ENCODE measurements around the gene PRPF40B.
"Not testable (repeated sequence)": the region's sequence is repeated elsewhere in the genome, so short reads cannot be mapped to it uniquely, and the experiment has no call there.

Gene PRPF40B

GRCh38 chr12:49609059-49609874 lies 14.1 kb upstream of the PRPF40B start:
- TF ChIP-seq, protein P1, sequence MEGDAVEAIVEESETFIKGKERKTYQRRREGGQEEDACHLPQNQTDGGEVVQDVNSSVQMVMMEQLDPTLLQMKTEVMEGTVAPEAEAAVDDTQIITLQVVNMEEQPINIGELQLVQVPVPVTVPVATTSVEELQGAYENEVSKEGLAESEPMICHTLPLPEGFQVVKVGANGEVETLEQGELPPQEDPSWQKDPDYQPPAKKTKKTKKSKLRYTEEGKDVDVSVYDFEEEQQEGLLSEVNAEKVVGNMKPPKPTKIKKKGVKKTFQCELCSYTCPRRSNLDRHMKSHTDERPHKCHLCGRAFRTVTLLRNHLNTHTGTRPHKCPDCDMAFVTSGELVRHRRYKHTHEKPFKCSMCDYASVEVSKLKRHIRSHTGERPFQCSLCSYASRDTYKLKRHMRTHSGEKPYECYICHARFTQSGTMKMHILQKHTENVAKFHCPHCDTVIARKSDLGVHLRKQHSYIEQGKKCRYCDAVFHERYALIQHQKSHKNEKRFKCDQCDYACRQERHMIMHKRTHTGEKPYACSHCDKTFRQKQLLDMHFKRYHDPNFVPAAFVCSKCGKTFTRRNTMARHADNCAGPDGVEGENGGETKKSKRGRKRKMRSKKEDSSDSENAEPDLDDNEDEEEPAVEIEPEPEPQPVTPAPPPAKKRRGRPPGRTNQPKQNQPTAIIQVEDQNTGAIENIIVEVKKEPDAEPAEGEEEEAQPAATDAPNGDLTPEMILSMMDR (IDR thresholded peaks at IDR 0.05; ENCODE audit: low read depth, low read length) = no peak
- Histone ChIP-seq H3K27ac (no peak overlapping the region), H3K27me3 (ENCODE audit: insufficient read depth, low read depth, severe bottlenecking) (no peaks in the 10 kb centered on the region), H3K4me3 (ENCODE audit: low read depth, low read length) (no peak overlapping the region), H3K9me3 (ENCODE audit: severe bottlenecking) (peaks cover 4% of the 10 kb centered on the region), H3K36me3 (no peaks in the 10 kb centered on the region)
- no peak for DNase-seq

- Histone ChIP-seq H3K27ac (no peak overlapping the region), H3K36me3 (no peaks in the 10 kb centered on the region), H3K9me3 (ENCODE audit: severe bottlenecking) (peaks cover 4% of the 10 kb centered on the region), H3K4me3 (ENCODE audit: low read depth, low read length) (no peak overlapping the region), H3K27me3 (ENCODE audit: insufficient read depth, low read depth, severe bottlenecking) (no peaks in the 10 kb centered on the region)
- DNase-seq = no peak
- TF ChIP-seq, protein P1 (IDR thresholded peaks at IDR 0.05; ENCODE audit: low read depth, low read length) = no peak
Observed at GRCh38 chr12:49609875-49610154, 13.5 kb upstream of the PRPF40B start.

DNA sequence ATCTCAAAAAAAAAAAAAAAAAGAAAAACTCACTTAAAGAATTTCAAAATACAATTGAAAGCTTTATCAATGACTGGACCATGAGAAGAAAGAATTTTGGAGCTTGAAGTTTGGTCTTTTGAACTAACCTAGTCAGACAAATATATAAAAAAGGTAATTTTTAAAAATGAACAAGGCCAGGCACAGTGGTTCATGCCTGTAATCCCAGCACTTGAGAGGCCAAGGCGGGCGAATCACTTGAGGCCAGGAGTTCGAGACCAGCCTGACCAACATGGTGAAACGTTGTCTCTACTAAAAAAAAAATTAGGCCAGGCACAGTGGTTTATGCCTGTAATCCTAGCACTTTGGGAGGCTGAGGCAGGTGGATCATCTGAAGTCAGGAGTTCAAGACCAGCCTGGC lies 12.6 kb upstream of the PRPF40B start:
- DNase-seq; H3K27ac ChIP-seq; H3K27me3 ChIP-seq (ENCODE audit: insufficient read depth, low read depth, severe bottlenecking); H3K9me3 ChIP-seq (ENCODE audit: severe bottlenecking); H3K36me3 ChIP-seq; H3K4me3 ChIP-seq (ENCODE audit: low read depth, low read length): not testable (repeated sequence)

DNA sequence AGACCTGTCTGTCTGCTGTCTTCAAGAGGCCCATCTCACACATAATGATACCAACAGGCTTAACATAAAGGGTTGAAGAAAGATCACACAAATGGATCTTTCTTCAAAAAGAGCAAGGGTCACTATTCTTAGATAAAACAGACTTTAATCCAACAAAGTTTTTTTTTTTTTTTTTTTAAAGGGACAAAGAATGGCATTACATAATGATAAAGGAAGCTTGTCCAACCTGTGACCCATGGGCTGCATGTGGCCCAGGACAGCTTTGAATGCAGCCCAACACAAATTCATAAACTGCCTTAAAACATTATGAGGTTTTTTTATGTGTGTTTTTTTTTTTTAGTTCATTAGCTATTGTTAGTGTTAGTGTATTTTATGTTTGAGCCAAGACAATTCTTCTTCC lies 11.2 kb upstream of the PRPF40B start:
- Histone ChIP-seq H3K4me3 (ENCODE audit: low read depth, low read length) (no peak overlapping the region), H3K9me3 (ENCODE audit: severe bottlenecking) (peaks cover 4% of the 10 kb centered on the region), H3K36me3 (no peaks in the 10 kb centered on the region), H3K27ac (no peak overlapping the region), H3K27me3 (ENCODE audit: insufficient read depth, low read depth, severe bottlenecking) (no peaks in the 10 kb centered on the region)
- TF ChIP-seq, protein P1 (IDR thresholded peaks at IDR 0.05; ENCODE audit: low read depth, low read length) = no peak
- DNase-seq = no peak

- H3K4me3 ChIP-seq (ENCODE audit: low read depth, low read length) = no peak overlapping the region
- DNase-seq = no peak
- no peaks in the 10 kb centered on the region for H3K36me3 ChIP-seq
- H3K27ac ChIP-seq = no peak overlapping the region
- H3K27me3 ChIP-seq (ENCODE audit: insufficient read depth, low read depth, severe bottlenecking) = no peaks in the 10 kb centered on the region
- H3K9me3 ChIP-seq (ENCODE audit: severe bottlenecking) = peaks cover 4% of the 10 kb centered on the region
- TF ChIP-seq, protein P1 (IDR thresholded peaks at IDR 0.05; ENCODE audit: low read depth, low read length) = no peak
Observed at GRCh38 chr12:49615725-49616124, 7.6 kb upstream of the PRPF40B start.

GRCh38 chr12:49616533-49617219 lies 6.7 kb upstream of the PRPF40B start:
- no peaks in the 10 kb centered on the region for H3K27me3 ChIP-seq (ENCODE audit: insufficient read depth, low read depth, severe bottlenecking)
- DNase-seq = no peak
- TF ChIP-seq, protein P1 (IDR thresholded peaks at IDR 0.05; ENCODE audit: low read depth, low read length) = no peak
- H3K9me3 ChIP-seq (ENCODE audit: severe bottlenecking) = no peaks in the 10 kb centered on the region
- H3K36me3 ChIP-seq = no peaks in the 10 kb centered on the region
- no peak overlapping the region for H3K4me3 ChIP-seq (ENCODE audit: low read depth, low read length)
- no peak overlapping the region for H3K27ac ChIP-seq

Data from WERI-Rb-1 (cell line).